GM21526 (cell line): ENCODE measurements around the gene RGS13.

Source experiments
- ATAC-seq: cut with Tn5 transposase; IDR thresholded peaks from one replicate; pipeline ENCODE4 v1.9.1; 2021; ENCODE audit warnings: moderate library complexity; ENCODE audit not compliant: unreplicated experiment, low FRiP score

RGS13 gene

GRCh38 chr1:192626366-192627179 is 9.4 kb upstream of the RGS13 start:
- ATAC-seq, result peak; percentile 83

- ATAC-seq, result peak; percentile 55
Observed at GRCh38 chr1:192627901-192628300, 8.0 kb upstream of the RGS13 start.

- ATAC-seq, result no peak
Observed at GRCh38 chr1:192628396-192629057, 7.4 kb upstream of the RGS13 start.

GRCh38 chr1:192629612-192630011 is 6.3 kb upstream of the RGS13 start:
- ATAC-seq, result no peak

- ATAC-seq, result no peak
Observed at GRCh38 chr1:192630521-192631287, 5.2 kb upstream of the RGS13 start.

GRCh38 chr1:192631749-192632148 is 4.2 kb upstream of the RGS13 start:
- no peak for ATAC-seq

- no peak for ATAC-seq
Observed at GRCh38 chr1:192632188-192632587, 3.8 kb upstream of the RGS13 start.

GRCh38 chr1:192632641-192633532 is 3.1 kb upstream of the RGS13 start:
- ATAC-seq, result no peak

- no peak for ATAC-seq
Observed at GRCh38 chr1:192633533-192634253, 2.3 kb upstream of the RGS13 start.

GRCh38 chr1:192635041-192635440 is 906 bp upstream of the RGS13 start:
- ATAC-seq, result no peak

GRCh38 chr1:192639607-192640368 is 3.8 kb downstream of the RGS13 start:
- peak; percentile 64 for ATAC-seq

GRCh38 chr1:192652159-192652558 is 16.2 kb downstream of the RGS13 start:
- no peak for ATAC-seq

- ATAC-seq, result no peak
Observed at GRCh38 chr1:192654120-192654519, 18.2 kb downstream of the RGS13 start.

- ATAC-seq, result no peak
Observed at GRCh38 chr1:192654591-192655251, 18.8 kb downstream of the RGS13 start.

- no peak for ATAC-seq
Observed at GRCh38 chr1:192657760-192658159, 21.8 kb downstream of the RGS13 start.

GRCh38 chr1:192658255-192658654 is 22.3 kb downstream of the RGS13 start:
- no peak for ATAC-seq

GRCh38 chr1:192660613-192661012 is 24.7 kb downstream of the RGS13 start:
- ATAC-seq, result no peak

- ATAC-seq, result no peak
Observed at GRCh38 chr1:192668409-192668983, 32.5 kb downstream of the RGS13 start.
